Left hindlimb (tissue), 1 donor: Measurements from ENCODE around the gene CD72.

Experiments
- DNase-seq: peaks from one replicate; pipeline ENCODE4 v3.0.0-alpha.2; 2018

CD72 gene

GRCh38 chr9:35618325-35618727 is at the start of gene CD72:
Gene CD72 (minus strand): TSS chr9:35618413. CDS start chr9:35618303, 110 bp downstream.
- no peak for DNase-seq

- no peak for DNase-seq
Observed at GRCh38 chr9:35667939-35668338, 49.7 kb upstream of the CD72 start.

- DNase-seq, result no peak
Observed at GRCh38 chr9:35666549-35666948, 48.3 kb upstream of the CD72 start.

- no peak for DNase-seq
Observed at GRCh38 chr9:35666045-35666444, 47.8 kb upstream of the CD72 start.

GRCh38 chr9:35665471-35665818 is 47.2 kb upstream of the CD72 start:
- DNase-seq, result no peak

- DNase-seq, result peak; percentile 87
Observed at GRCh38 chr9:35664531-35665470, 46.6 kb upstream of the CD72 start, which contains the start of gene ARHGEF39. Gene ARHGEF39 (minus strand): TSS chr9:35665195. CDS start chr9:35665169, 26 bp downstream.

GRCh38 chr9:35662437-35662836 is 44.2 kb upstream of the CD72 start:
- no peak for DNase-seq

- DNase-seq, result no peak
Observed at GRCh38 chr9:35661756-35662350, 43.6 kb upstream of the CD72 start.

- no peak for DNase-seq
Observed at GRCh38 chr9:35660966-35661415, 42.8 kb upstream of the CD72 start.

- no peak for DNase-seq
Observed at GRCh38 chr9:35659340-35659739, 41.1 kb upstream of the CD72 start.

GRCh38 chr9:35658968-35659220 is 40.7 kb upstream of the CD72 start:
- DNase-seq, result no peak

- peak; percentile 93 for DNase-seq
Observed at GRCh38 chr9:35658137-35658967, 40.1 kb upstream of the CD72 start, which contains the start of gene CCDC107. Gene CCDC107 (plus strand): TSS chr9:35658292. CDS start chr9:35658380, 88 bp downstream.

- DNase-seq, result peak; percentile 99
Observed at GRCh38 chr9:35657546-35658136, 39.4 kb upstream of the CD72 start, which contains the start of gene RMRP. Gene RMRP (minus strand): TSS chr9:35658019.

- no peak for DNase-seq
Observed at GRCh38 chr9:35656831-35657545, 38.8 kb upstream of the CD72 start.

GRCh38 chr9:35656348-35656747 is 38.1 kb upstream of the CD72 start:
- DNase-seq, result no peak

GRCh38 chr9:35653611-35654010 is 35.4 kb upstream of the CD72 start:
- DNase-seq, result no peak

- no peak for DNase-seq
Observed at GRCh38 chr9:35652829-35653209, 34.6 kb upstream of the CD72 start.

GRCh38 chr9:35651956-35652828 is 34.0 kb upstream of the CD72 start:
- no peak for DNase-seq

- DNase-seq, result no peak
Observed at GRCh38 chr9:35650341-35651158, 32.3 kb upstream of the CD72 start, which contains the start of gene SIT1. Gene SIT1 (minus strand): TSS chr9:35650931. CDS start chr9:35650853, 78 bp downstream.
